GM19372 (cell line): ENCODE measurements around the gene PRDM11.

ENCODE experiments used
- ATAC-seq: cut with Tn5 transposase; IDR thresholded peaks from one replicate; pipeline ENCODE4 v1.9.1; 2021; ENCODE audit warnings: mild to moderate bottlenecking, low read depth, moderate library complexity; ENCODE audit not compliant: unreplicated experiment

PRDM11 gene

DNA sequence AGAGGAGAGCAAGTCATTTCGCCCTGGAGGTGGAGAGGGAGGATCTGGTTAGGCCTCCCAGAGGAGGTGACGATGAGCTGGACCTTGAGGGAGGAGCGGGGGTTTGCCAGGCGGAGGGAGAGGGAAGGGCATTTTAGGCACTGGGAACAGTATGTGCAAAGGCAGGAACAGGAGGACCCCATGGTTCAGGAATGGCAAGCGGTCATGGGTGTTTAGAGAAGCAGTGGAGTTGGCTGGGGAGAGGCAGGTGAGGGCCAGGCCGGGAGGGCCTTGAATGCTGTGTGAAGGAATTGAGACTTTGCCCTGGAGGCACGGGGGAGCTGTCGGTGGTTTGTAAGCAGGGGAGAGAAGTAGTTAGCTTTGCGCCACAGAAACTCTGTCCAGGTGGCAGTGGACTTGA, 10.3 kb downstream of the PRDM11 start:
- ATAC-seq = no peak

DNA sequence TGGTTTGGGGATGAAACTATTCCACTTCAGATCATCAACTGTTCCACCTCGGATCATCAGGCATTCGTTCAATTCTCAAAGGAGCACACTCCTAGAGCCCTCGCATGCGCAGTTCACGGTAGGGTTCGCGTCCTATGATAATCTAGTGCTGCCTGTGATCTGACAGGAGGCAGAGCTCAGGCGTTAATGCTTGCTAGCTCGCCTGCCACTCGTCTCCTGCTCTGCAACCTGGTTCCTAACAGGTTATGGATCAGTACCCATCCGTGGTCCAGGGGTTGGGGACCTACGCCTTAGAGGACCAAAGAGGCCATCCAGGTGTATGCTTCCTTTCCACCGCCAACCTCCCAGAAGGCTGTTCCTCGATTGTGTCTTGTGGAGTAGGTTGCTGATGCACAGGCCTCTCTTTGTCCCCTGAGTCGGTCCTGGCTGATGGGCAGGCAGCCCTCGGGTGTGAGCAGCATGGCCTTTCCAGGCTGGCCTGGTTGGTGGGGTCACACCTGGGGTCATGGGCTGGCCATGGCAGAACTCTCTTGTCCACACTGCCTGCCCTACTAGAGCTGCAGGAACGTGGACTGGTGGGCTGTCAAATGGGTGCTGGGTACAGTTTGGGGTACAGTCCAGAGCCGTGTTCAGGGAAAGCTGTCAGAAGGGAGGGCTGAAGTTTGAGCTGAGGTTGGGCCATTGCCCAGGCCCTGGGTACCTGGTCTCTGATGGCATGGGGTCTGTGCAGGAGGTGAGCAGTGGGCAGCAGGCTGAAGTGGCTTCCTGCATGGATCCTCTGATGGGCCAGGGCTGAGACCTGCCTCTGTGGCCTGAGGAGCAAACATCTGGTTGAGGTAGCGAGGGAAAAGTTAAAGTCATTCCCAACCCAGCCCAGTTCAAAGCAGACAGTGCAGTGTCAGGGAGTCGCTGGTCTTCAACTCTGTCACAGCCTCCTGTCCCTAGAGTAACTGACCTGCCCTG, 11.1 kb downstream of the PRDM11 start:
- no peak for ATAC-seq

DNA sequence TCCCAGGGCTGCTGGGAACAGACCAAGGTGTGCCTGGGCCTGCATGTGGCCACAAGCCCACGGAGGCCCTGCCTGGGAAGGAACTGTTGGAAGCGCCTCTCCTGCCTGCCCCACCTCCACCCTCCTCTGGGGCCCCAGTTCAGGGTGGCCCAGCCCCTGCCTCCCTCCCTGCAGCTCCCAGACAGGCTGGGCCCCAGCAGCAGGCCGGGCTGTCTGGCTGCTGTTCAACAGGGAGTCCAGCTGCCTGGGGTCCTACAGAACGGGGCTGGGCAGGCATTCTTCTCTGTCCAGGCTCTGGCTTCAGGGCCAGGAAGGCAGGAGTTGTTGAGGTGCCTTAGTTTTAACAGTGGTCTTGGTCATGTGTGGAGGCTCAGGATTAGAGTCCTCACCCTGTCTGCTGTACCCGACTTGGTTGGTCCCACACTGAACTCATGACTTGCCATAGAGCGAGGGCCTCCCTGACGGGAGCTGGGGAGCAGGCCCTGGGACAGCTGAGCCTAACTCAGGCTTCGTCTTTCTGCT, 11.8 kb downstream of the PRDM11 start:
- ATAC-seq = no peak

DNA sequence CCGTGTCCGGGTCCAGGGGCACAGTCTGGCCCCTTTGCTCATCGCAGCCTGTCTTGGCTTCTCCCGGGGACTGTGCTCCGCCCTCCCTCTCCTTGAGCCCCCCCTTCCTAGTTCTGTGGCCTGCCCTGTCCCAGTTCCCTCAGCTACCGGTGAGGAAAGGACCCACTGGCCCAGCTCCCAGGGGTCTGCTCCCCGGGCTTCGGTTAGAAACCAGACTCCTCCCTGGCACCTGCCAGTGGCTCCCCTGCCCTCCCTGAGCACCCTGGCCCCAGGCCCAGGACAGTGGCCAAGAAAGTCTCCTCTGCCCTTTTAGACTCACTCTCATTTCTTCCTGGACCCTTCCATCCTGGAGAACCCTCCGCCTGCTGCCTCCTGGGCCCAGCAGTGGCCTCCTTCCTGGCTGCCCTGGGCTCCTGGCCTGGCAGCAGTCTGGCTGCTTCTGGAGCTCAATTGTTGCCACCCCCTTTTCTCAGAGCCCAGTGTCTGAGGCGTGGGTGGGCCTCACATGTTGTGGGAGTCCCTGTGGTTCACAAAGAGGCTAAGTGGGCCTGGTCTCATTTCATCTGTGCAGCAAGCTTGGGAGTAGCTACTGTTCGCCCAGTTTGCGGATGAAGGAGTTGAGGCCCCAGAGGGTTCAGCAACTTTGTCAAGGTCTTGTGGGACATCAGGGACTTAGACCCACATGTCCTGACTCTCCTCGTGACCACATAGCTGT, 12.6 kb downstream of the PRDM11 start:
- ATAC-seq = no peak

DNA sequence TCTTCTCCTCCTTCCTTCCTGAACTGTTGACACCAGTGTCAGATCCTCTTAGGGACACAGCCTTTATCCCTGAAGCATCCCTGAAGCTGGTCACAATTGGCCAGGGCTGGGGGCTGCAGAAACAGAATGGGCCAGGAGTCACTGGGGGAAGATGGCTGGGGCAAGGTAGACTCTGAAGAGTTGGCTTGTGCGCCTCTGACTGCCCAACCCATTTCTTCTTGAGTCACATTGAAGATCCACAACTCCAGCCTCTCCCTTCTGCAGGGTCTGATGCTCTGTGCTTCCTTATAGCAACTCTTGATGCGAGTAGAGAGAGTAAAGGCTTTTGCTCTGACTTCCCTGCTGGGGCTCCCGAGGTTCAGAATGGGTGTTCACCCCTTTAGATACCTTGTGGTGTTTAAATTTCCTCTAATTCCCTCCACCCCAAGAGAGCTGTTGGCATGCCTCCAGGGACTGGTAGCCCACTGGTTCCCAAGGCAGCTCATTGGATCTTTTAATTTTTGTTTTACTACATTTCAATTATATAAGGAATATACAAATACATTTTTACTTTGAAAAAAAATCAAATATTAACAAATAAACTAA, 13.4 kb downstream of the PRDM11 start:
- ATAC-seq = no peak

DNA sequence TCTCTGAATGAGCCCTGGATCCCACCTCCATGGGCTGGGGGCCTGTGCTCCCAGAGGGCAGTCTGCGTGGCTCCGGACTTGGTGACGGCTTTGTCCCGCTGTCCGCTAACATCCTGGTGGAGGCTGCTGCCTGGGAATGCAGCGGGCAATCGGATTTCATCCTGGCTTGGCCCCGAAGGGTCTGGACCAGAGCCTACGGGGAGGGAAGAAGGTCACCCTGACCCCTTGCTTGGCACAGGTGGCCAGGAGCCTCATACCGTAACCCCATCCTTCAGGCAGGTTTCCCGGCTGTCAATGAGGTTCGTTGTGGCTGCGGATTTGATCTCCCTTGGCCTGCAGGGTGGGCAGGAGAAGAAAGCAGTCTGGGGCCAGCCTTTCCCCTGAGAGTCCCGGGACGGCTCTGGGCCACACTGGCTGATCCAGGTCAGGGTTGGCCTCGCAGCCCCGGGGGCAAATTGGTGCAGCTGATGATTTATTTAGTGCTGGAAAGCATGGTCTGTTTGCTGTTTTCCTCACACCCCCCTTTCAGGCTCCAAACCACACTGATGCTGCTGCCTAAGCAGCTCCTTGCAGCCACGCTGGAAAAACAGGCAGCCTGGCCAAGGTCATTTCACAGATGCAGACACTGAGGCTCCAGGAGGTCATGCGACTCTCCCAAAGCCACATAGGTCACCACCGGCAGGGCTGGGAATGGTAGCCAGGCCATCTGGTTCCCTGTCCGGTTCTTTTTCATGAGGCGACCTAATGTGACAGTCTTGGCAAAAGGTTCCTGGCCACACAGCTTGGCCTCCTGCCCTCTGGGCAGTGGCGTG, 15.0 kb downstream of the PRDM11 start:
- ATAC-seq = no peak

DNA sequence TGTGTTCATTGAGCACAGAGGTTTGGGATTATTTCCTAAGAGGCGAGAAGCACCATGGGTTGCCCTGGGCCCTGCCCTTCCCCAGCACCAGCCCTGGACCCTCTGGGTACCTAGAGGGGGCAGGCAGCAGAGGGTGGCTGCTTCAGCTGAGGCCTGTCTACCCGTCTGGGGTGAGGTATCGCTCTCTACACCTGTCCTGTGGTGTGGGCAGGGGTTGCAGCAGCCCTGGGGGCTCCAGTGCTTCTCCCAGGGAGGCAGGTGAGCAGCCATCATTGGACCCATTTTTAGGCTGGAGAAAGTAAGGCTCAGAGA, 15.6 kb downstream of the PRDM11 start:
- no peak for ATAC-seq

DNA sequence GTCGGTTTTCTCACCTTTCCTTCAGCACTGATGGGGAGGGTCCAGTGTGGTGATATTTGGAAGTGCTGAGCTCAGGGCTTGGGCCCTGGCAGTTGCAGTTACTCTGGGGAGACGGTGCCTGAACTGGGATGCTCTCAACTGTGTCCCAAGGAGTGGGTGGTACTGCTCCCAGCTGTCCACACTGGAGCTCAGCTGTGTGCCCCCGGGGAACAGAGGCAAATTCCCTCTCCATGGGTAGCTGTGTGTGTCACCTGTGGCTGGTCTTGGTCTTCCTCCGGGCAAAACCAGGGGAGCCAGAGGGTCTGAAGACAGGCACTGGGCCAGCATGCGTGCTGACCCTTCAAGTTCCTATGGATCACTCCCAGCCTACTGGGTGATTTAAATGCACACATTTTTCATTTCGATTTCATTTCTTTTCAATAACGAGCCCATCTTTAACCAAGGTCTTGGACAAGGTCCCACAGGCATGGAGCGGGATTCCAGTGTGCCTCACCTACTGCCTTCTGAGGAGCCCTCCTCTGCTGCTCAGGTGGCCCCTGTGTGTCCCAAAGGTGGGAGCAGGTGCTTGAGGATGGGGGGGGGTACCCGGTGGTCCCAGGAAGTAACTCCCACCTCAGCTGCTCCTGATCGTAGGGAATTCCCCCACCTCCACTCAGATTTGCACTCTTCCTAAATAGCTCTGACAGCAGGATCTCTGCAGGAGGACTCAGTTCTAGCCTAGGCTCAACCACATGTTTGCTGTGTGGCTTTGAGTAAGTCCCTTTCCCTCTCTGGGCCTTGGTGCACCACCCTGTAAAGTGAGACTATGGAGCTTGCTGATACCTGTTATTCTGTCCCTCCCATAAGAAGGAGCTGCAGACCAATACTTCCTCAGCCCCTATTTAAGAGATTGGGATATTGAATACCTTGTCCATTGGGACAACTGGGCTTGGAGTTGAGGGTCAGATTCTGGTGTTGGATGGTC, 16.8 kb downstream of the PRDM11 start:
- no peak for ATAC-seq

DNA sequence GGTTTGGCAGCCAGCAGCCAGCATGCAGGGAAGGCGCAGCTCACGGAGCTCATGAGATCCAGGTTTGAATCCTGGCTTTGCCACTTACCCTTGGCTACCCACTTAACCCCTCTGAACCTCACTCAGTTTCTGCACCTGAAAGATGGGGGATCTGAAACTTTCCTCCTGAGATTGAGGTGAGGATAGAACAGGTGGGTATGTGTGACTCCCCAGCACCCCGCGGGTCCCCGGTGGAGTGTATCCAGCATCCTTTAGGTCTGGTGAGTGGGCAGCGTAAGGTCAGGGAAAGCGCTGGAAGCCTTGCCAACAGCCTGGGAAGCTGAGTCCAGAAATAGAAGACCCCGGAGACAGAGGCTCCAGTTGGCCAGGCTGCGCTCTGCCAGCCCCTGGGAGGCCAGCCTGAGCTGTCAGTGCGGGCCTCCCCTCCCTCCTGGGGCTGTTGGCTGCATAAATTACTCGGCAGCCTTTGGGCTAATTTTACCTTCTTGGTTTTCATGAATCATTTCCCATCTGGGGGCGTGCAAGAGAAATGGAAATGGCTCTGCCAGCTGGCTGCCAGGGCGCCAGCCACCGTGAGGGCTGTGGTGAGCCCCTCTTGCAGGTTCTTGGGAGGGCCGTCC, 17.6 kb downstream of the PRDM11 start:
- no peak for ATAC-seq

DNA sequence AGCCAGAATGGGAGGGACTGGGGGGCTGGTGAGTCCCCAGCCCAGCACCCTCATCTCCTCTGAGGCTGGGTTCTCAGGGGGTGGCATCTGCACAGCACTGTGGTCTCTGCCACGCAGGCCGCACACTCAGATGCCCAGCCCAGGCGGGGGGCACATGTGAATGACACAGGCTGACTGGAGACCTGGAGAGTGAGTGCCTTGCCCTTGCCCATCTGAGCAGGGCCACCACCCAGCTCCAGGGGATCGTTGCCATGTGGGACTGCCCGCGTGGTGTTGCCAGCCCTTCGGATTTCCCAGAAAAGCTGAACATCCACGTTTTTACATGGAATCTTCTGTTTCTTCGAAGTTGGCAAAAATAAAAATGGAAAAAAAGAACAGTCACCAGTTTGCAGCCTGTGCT, 18.9 kb downstream of the PRDM11 start:
- no peak for ATAC-seq

DNA sequence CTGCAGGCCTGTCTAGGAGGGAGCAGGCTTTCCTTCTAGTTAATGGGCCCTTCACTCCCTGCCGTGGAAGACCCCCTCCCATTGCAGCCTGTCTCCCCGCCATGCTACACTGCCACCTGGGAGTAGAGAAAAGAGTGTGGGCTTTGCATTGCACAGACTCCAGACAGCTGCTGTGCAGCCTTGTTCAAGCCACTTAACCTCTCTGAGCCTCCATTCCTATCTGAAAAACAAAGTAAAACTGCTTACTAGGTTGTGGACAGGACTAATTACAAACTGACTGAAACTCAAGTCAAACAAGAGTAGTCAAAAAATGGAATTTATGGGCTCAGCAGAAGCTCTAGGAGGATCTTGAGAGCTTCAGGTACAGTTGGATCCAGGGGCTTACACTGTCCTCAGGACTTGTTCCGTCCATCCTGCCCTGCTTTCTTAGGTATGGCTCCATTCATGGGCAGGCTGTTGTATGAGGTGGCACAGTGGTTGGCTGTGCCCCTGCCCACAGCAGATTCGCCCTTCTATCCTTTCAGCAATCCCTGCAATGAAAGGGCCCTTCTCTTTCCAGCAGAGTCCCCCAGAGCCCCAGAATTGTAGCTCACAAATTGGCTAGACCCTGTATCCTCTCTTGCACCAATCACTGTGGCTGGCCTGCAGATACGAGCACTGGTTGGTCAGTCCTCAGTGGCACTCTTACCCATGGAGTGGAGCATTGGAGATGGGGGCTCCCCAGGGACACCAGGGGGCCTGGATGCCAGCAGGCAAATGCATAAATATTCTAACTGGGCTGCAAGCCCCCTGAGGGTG, 19.6 kb downstream of the PRDM11 start:
- no peak for ATAC-seq

DNA sequence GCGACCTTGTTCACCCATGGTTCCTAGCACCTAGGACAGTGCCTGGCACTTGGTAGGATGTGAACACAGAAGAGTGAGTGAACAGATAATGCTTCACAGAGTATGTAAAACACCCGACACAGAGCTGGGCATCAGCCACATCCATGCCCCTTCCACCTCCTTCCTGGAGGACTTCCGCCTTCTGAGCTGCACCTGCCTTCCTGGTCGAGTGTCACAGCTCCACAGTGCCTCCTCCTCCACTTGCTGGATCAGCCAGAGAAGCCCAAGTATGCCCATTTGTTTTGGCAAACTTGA, 20.1 kb downstream of the PRDM11 start:
- ATAC-seq = no peak

DNA sequence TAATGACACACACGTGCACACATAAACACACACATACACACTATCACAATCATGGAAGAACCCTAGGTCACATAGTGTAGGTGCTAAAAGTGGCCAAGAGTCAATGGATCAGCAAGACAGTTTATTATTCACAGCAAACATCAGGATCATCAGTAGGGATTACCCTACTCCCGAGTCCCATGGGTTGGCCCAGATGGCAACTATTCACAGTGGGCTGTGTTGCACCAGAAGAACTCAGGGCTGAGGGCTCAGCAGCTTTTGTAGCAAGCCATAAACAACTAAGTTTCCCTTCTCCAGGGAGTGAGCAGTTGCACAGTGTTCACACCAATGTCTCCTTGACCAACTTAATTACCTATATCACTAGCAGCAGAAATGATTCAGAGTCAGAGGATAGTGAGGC, 20.8 kb downstream of the PRDM11 start:
- ATAC-seq = no peak

DNA sequence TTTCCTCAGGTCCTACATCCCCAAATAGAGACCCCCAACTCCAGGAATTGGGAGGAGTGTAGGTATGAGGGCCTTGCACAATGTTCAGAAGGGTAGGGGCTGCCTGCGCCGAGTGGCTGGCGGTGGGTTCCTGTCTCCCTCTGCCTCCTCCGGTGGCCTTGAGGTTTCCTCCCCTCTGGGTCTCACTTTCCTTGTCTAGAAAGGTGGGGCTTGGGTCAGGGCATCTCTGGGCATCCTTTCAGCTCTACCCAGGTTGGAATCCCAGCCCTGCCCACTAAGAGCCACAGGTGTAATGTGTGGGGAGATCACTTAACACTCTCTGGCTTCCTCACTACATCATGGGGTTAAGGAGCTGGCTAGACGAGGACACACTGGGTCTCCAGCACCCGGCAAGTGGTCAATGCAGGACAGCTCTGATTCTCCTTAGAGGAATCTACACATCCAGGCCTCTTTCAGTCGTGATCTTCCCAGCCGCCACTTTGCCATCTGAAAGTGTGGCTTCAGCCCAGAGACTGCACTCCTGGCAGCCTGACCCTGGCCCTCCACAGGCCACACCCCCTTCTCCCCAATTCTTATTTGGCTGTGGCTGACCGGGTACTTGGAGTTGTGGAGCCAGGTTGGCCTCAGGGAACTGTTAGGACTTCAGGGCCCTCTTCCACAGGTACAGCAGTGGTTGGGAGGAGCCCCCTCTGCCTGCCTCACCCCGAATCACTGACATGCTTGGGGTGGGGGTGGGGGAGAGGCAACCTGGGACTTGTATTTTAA, 22.1 kb downstream of the PRDM11 start:
- no peak for ATAC-seq

DNA sequence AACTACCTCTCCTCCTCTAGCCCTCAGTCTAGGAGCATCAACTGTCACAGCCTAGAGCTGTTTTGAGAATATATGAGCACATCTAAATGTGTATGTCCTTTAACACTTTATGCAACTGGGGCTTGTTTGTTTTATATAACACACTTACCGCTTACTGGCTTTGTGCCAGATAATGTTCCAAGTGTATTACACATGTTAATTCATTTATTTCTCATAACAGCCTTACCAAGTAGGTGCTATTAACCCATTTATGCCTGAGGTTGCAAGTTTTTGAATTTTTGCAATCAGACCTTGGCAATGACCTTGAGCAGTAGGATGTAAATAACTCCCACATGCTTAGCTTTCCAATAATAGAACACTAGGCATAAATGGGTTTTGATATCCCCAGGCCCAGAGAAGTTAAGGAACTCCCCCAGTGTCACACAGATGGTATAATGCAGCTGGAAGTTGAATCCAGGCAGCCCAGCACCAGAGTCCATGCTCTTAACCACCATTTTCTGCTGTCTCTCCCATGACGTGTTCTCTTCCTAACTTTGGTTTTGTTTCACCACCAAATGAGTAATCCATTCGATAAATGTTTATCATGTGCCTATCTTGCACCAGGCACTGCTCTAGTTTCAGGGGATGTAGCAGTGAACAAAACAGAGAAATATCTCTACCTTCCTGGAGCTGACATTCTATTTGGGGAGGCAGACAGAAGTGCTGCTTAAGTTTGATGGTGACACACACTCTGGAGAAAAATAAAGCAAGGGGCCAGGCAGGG, 23.1 kb downstream of the PRDM11 start:
- ATAC-seq = no peak

DNA sequence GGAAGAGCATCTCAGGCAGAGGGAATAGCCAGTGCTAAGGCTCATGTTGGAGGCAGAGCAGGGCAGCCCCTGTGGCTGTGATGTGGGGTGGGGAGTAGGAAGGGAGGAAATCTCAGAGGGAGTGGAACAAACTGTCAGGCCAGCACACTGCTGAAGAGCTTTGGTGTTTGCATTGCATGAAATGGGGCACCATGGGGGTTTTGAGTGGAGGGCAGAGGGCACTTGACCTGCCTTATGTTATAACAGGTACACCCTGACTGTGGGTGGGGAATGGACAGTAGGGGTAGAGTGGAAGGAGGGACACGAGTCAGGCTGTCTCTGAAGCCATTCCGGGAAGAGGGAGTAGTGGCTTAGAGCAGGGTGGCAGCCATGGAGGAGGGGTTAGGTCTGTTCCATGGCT, 24.0 kb downstream of the PRDM11 start:
- ATAC-seq = no peak

DNA sequence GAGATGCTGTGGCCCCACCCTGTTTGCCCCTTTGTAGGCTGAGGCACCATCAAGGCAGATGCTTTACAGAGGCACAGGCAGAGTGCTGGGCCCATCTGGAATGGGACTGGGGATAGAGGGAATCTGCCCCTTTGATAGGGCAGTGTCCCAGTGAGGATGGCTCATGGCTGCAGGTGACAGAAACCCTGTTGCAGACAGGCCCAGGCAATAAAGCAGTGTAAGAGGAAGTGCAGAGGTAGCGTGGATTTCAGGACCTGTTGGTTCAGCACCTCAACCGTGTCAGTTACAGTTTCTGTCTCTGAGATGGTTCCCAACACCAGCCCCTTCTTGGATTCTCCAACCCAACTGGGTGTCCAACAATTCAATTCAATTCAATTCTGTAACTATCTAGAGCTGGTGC, 25.1 kb downstream of the PRDM11 start:
- no peak for ATAC-seq
